ENCODE results near the gene ORM2. TPM values are rescaled to one million over a fixed set of nuclear protein-coding genes. Genes with fewer than 3 reads are reported as not detected.
A peak's percentile ranks its signal among the peaks of the same experiment; 100 is the strongest.

Gene ORM2
- total and polyA plus RNA-seq, 8 donors, result 0.46 to 29.9 (median 1.7) TPM

DNA sequence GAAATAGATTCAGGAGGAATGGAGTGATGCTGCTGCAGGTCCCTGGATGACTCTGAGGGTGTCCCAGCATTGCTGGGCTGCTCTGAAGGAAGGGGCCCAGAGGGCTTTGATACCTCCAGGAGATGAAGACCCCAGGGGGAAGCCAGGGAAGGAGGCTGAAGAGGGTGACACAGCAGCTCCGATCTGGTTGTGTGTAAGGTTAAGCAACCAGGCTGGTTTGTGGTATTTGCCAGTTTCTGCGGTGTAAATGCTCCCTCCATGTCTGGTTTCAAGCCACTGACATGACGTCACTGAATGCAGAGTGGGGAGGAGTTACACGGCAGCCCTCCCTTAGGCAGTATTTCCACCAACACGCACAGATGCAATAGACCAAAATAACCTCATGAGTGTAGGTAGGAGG lies 46.7 kb upstream of the ORM2 start:
- Histone ChIP-seq H3K4me3 (no peak overlapping the region), H3K27me3 (peaks cover 0 to 5% of the 10 kb centered on the region in 2 donors), H3K36me3 (peaks cover 0 to 8% of the 10 kb centered on the region in 2 donors), H3K4me1 (no peaks in the 10 kb centered on the region), H3K27ac (no peak overlapping the region), H3K9me3 (no peaks in the 10 kb centered on the region)
- TF ChIP-seq, protein P1, sequence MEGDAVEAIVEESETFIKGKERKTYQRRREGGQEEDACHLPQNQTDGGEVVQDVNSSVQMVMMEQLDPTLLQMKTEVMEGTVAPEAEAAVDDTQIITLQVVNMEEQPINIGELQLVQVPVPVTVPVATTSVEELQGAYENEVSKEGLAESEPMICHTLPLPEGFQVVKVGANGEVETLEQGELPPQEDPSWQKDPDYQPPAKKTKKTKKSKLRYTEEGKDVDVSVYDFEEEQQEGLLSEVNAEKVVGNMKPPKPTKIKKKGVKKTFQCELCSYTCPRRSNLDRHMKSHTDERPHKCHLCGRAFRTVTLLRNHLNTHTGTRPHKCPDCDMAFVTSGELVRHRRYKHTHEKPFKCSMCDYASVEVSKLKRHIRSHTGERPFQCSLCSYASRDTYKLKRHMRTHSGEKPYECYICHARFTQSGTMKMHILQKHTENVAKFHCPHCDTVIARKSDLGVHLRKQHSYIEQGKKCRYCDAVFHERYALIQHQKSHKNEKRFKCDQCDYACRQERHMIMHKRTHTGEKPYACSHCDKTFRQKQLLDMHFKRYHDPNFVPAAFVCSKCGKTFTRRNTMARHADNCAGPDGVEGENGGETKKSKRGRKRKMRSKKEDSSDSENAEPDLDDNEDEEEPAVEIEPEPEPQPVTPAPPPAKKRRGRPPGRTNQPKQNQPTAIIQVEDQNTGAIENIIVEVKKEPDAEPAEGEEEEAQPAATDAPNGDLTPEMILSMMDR (IDR thresholded peaks at IDR 0.05), result no peak
- intact Hi-C loops (cut with DNase I), result loop anchor here in 1 of 2 donors (10.0 kb wide), 1 partner anchor 128 kb away; the partner anchor contains the start of gene COL27A1
- DNase-seq (peak in 1 of 4 donors; percentile 18), ATAC-seq (no peak)

DNA sequence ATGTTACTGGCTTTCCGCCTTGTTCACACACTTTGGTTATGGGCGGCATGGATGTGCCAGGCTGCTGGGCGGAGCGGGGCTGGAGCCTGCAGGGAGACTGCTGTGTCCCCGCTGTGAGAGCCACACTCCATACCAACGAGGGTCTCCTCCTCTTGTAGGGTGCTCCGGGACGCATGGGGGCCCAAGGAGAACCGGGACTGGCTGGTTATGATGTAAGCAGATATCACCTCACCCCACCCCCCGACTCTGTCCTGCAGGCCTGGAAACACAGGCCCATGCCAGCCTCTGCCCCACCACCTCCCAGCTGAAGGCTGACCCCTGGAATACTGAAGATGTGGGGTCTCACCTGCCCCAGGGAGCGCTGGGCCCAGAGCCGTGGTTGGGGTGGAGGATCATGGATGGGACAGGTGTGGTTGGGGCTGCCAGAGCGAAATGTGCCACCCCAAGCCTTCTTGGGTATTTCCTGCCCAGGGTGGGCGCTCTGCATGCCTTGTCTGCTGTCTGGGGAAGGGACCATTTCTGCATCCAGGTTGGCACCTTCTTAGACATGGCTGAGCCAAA lies 46.0 kb upstream of the ORM2 start:
- Histone ChIP-seq H3K27me3 (peaks cover 0 to 5% of the 10 kb centered on the region in 2 donors), H3K9me3 (no peaks in the 10 kb centered on the region), H3K4me1 (no peaks in the 10 kb centered on the region), H3K4me3 (no peak overlapping the region), H3K36me3 (peaks cover 0 to 8% of the 10 kb centered on the region in 2 donors), H3K27ac (no peak overlapping the region)
- ATAC-seq, result no peak
- TF ChIP-seq, protein P1 (IDR thresholded peaks at IDR 0.05), result no peak
- peak in 2 of 4 donors; percentile 30 to 49 for DNase-seq
- intact Hi-C loops (cut with DNase I), result loop anchor here in 1 of 2 donors (10.0 kb wide), 1 partner anchor 129 kb away; the partner anchor contains the start of gene COL27A1

DNA sequence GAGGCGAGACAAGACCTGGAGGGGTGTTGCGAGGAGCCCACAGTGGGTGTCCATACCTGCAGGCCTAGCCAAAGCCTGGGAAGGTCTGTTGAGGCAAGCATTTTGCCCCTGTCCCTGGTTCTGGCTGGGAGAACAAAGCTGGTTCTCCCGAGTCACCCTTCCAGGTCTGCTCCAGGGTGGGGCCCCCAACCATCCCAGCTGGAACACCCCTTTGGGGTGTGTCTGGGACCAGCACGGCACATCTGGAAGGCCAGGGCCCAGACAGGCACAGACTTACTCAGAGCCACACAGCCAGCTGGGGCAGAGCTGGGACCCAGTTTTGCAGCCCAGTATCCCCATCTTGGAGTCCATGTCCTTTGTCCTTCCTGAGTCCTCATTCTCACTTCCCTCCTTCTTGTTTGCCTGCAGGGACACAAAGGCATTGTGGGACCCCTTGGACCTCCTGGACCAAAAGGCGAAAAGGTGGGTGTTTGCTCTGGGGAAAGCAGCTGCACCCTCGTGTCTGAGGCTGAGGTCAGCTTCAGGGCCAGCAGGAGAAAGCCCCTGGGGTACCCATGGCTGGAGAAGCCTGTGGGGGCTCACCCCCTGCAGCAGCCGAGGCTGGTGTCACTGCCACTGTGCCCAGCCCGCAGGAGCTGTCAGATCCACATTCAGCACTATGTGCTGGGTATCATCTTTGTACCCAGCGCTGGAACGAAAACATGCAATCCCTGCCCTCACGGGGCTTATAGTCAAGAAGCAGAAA lies 45.2 kb upstream of the ORM2 start:
- DNase-seq (peak in 2 of 4 donors; percentile 26 to 49), ATAC-seq (no peak)
- Histone ChIP-seq H3K9me3 (no peaks in the 10 kb centered on the region), H3K27me3 (peaks cover 0 to 5% of the 10 kb centered on the region in 2 donors), H3K27ac (no peak overlapping the region), H3K36me3 (peaks cover 0 to 8% of the 10 kb centered on the region in 2 donors), H3K4me3 (no peak overlapping the region), H3K4me1 (no peaks in the 10 kb centered on the region)
- TF ChIP-seq, protein P1 (IDR thresholded peaks at IDR 0.05), result no peak
- intact Hi-C loops (cut with DNase I), result loop anchor here in 1 of 2 donors (10.0 kb wide), 1 partner anchor 130 kb away; the partner anchor contains the start of gene COL27A1

DNA sequence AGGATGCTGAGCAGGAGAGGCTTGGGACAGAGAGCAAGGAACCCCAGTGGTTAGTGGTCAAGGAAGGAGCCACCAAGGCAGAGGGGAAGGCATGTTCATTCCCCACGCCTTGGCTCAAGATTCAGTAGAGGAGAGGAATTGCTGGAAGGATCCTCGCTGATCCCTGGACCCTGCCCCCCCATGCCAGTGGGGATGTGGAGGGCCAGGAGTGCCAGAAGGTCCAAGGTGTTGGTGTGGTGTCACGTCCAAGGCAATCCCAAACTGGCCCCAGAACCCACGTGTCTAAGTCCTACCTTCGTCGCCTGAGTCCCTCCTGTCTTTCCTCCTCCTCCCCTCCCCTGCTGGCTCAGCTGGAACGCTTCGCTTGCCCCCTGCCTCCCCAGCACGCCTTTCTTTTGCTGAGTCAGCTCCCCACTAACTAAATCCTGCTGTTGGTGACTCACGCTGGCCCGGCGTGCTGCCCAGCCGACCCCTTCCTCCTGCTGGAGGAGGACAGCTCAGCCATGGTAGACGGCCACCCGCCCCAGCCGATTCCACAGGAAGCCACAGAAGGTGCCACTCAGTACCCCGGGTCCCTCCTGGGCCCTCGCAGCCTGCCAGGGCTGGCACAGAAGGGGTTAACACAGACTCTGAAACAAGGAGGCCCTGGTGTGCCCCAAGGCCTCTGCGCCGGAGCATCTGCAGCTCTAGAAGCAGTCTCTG lies 44.4 kb upstream of the ORM2 start:
- H3K4me3 ChIP-seq, result no peak overlapping the region
- intact Hi-C loops (cut with DNase I), result loop anchor here in 1 of 2 donors (10.0 kb wide), 1 partner anchor 131 kb away; the partner anchor contains the start of gene COL27A1
- H3K27ac ChIP-seq, result peak overlapping the region in 1 of 2 donors; percentile 7
- H3K27me3 ChIP-seq, result peaks cover 0 to 5% of the 10 kb centered on the region in 2 donors
- ATAC-seq (peak; percentile 61), DNase-seq (peak; percentile 61 to 86 (median 78))
- H3K36me3 ChIP-seq, result peaks cover 0 to 8% of the 10 kb centered on the region in 2 donors
- TF ChIP-seq, protein P1 (IDR thresholded peaks at IDR 0.05), result no peak
- no peaks in the 10 kb centered on the region for H3K9me3 ChIP-seq
- H3K4me1 ChIP-seq, result no peaks in the 10 kb centered on the region
